H9 (cell line): ENCODE data around the gene MOV10L1. TPM values are rescaled to one million over a fixed set of nuclear protein-coding genes. Genes with fewer than 3 reads are reported as not detected.

Experiments used
- DNase-seq: peaks from one replicate; pipeline ENCODE4 v3.0.0-alpha.2; 2017
- H2AFZ ChIP-seq: one replicate; pipeline ENCODE4 v1.6.1; 2013; ENCODE audit warnings: mild to moderate bottlenecking, low read length, control low read depth, moderate library complexity
- H2AK5ac ChIP-seq: 2 replicates; pipeline ENCODE4 v1.6.1; 2013; ENCODE audit warnings: low read length, control low read depth, mixed read lengths; ENCODE audit not compliant: insufficient read length
- H2BK120ac ChIP-seq: one replicate; pipeline ENCODE4 v1.6.1; 2013; ENCODE audit warnings: low read depth, mild to moderate bottlenecking, low read length, control low read depth, inconsistent platforms; ENCODE audit not compliant: poor library complexity, severe bottlenecking
- H2BK12ac ChIP-seq: 2 replicates; pipeline ENCODE4 v1.6.1; 2013; ENCODE audit warnings: low read length, control low read depth, mixed read lengths, low read depth; ENCODE audit not compliant: insufficient read length
- H2BK15ac ChIP-seq: 2 replicates; pipeline ENCODE4 v1.6.1; 2013; ENCODE audit warnings: low read depth, low read length, control low read depth
- H2BK20ac ChIP-seq: one replicate; pipeline ENCODE4 v1.6.1; 2013; ENCODE audit warnings: low read depth, mild to moderate bottlenecking, low read length, control low read depth, inconsistent platforms; ENCODE audit not compliant: poor library complexity, severe bottlenecking
- H2BK5ac ChIP-seq: 2 replicates; pipeline ENCODE4 v1.6.1; 2013; ENCODE audit warnings: low read length, control low read depth, mixed read lengths; ENCODE audit not compliant: insufficient read length
- H3K14ac ChIP-seq: 2 replicates; pipeline ENCODE4 v1.6.1; 2013; ENCODE audit warnings: low read length, control low read depth; ENCODE audit not compliant: insufficient read depth
- H3K18ac ChIP-seq: 2 replicates; pipeline ENCODE4 v1.6.1; 2013; ENCODE audit warnings: low read depth, mild to moderate bottlenecking, mixed read lengths, low read length, control low read depth; ENCODE audit not compliant: insufficient read length
- H3K23ac ChIP-seq: 2 replicates; pipeline ENCODE4 v1.6.1; 2013; ENCODE audit warnings: low read length, control low read depth, mixed read lengths, low read depth; ENCODE audit not compliant: insufficient read length
- H3K23me2 ChIP-seq: 2 replicates; pipeline ENCODE4 v1.6.1; 2013; ENCODE audit warnings: low read depth, mild to moderate bottlenecking, mixed read lengths, low read length, control low read depth; ENCODE audit not compliant: insufficient read length, poor library complexity, severe bottlenecking
- H3K27ac ChIP-seq: 2 replicates; pipeline ENCODE4 v1.5.1; 2013; ENCODE audit warnings: low read length, control low read depth, mixed read lengths, low read depth; ENCODE audit not compliant: insufficient read length
- H3K27me3 ChIP-seq: 2 replicates; pipeline ENCODE4 v1.6.1; 2013; ENCODE audit warnings: low read length, control low read depth, inconsistent platforms; ENCODE audit not compliant: insufficient read depth
- H3K4ac ChIP-seq: 2 replicates; pipeline ENCODE4 v1.6.1; 2013; ENCODE audit warnings: low read depth, mild to moderate bottlenecking, control low read depth, inconsistent platforms, low read length, moderate library complexity
- H3K4me1 ChIP-seq: 2 replicates; pipeline ENCODE4 v1.6.1; 2013; ENCODE audit warnings: low read length, control low read depth, inconsistent platforms; ENCODE audit not compliant: insufficient read depth
- H3K4me2 ChIP-seq: 2 replicates; pipeline ENCODE4 v1.6.1; 2013; ENCODE audit warnings: low read length, control low read depth, mixed read lengths; ENCODE audit not compliant: insufficient read length, insufficient read depth
- H3K56ac ChIP-seq: 2 replicates; pipeline ENCODE4 v1.6.1; 2013; ENCODE audit warnings: low read depth, mild to moderate bottlenecking, mixed read lengths, low read length, control low read depth; ENCODE audit not compliant: insufficient read length
- H3K79me1 ChIP-seq: 2 replicates; pipeline ENCODE4 v1.6.1; 2013; ENCODE audit warnings: low read depth, mild to moderate bottlenecking, moderate library complexity, low read length, control low read depth, inconsistent platforms; ENCODE audit not compliant: insufficient read depth, poor library complexity, severe bottlenecking
- H3K79me2 ChIP-seq: 2 replicates; pipeline ENCODE4 v1.6.1; 2013; ENCODE audit warnings: low read length, control low read depth, inconsistent platforms; ENCODE audit not compliant: insufficient read depth
- H3K9ac ChIP-seq: 2 replicates; pipeline ENCODE4 v1.6.1; 2013; ENCODE audit warnings: low read length, control low read depth, mixed read lengths; ENCODE audit not compliant: insufficient read length; ENCODE audit errors: extremely low read depth
- H3K9me3 ChIP-seq: one replicate; pipeline ENCODE4 v1.6.1; 2013; ENCODE audit warnings: low read depth, low read length, inconsistent platforms; ENCODE audit not compliant: control insufficient read depth
- H3T11ph ChIP-seq: one replicate; pipeline ENCODE4 v1.6.1; 2013; ENCODE audit warnings: mild to moderate bottlenecking, low read length, control low read depth, inconsistent platforms
- H4K20me1 ChIP-seq: one replicate; pipeline ENCODE4 v1.6.1; 2013; ENCODE audit not compliant: control insufficient read depth, insufficient read length, insufficient read depth
- H4K5ac ChIP-seq: 2 replicates; pipeline ENCODE4 v1.6.1; 2013; ENCODE audit warnings: low read depth, mild to moderate bottlenecking, mixed read lengths, low read length, control low read depth; ENCODE audit not compliant: insufficient read length
- H4K8ac ChIP-seq: replicated peaks from 2 replicates; pipeline ENCODE4 v1.6.1; 2013; ENCODE audit warnings: low read length, control low read depth, mixed read lengths, low read depth; ENCODE audit not compliant: insufficient read length
- H4K91ac ChIP-seq: 2 replicates; pipeline ENCODE4 v1.6.1; 2013; ENCODE audit warnings: low read depth, mild to moderate bottlenecking, moderate library complexity, mixed read lengths, low read length, control low read depth; ENCODE audit not compliant: insufficient read length
- H3K27ac Mint-ChIP-seq, 3 experiments: 2 replicates in 2 of 3; 3 replicates in 1 of 3; pipeline ENCODE4 v1.8.0; 2020 to 2021; ENCODE audit warnings: mixed read lengths in 3 of 3, mild to moderate bottlenecking in 1 of 3, moderate library complexity in 1 of 3
- H3K27me3 Mint-ChIP-seq: 2 replicates; pipeline ENCODE4 v1.8.0; 2021; ENCODE audit warnings: low read depth, mild to moderate bottlenecking, moderate library complexity, mixed read lengths
- H3K36me3 Mint-ChIP-seq, 3 experiments: 2 replicates in 2 of 3; 3 replicates in 1 of 3; pipeline ENCODE4 v1.8.0; 2020 to 2021; ENCODE audit warnings: low read depth in 3 of 3, mixed read lengths in 3 of 3; ENCODE audit not compliant: insufficient read depth in 1 of 3
- H3K4me1 Mint-ChIP-seq, 2 experiments: 2 replicates each; pipeline ENCODE4 v1.8.0; 2020; ENCODE audit warnings: mixed read lengths in 2 of 2
- H3K4me3 Mint-ChIP-seq, 2 experiments: 2 replicates in 1 of 2; 3 replicates in 1 of 2; pipeline ENCODE4 v1.8.0; 2020 to 2021; ENCODE audit warnings: mild to moderate bottlenecking in 2 of 2, mixed read lengths in 2 of 2, moderate library complexity in 1 of 2
- H3K9me3 Mint-ChIP-seq, 2 experiments: 2 replicates in 1 of 2; 3 replicates in 1 of 2; pipeline ENCODE4 v1.8.0; 2020; ENCODE audit warnings: mild to moderate bottlenecking in 2 of 2, mixed read lengths in 2 of 2, moderate library complexity in 1 of 2
- CTCF ChIP-seq: fragments of 200-600 bp; sonication (generic); conservative IDR thresholded peaks from 3 replicates; pipeline ENCODE4 v1.8.0; 2021; ENCODE audit warnings: antibody characterized with exemption, mild to moderate bottlenecking
- WGBS: extraction: QIAGEN DNeasy Blood & Tissue Kit; methylation state at CpG from one replicate; pipeline ENCODE4 v1.1.7; 2013; ENCODE audit warnings: missing lambda C conversion rate, low lambda C conversion rate, mixed read lengths; ENCODE audit not compliant: insufficient read length; ENCODE audit errors: extremely low coverage; 5-methylcytosine and 5-hydroxymethylcytosine counted together
- total RNA-seq: library from RNA; stranded (reverse); gene quantifications from 2 replicates; pipeline ENCODE4 v1.2.1, GENCODE V29; 2021

MOV10L1 gene
- total RNA-seq, 1 experiment from 2014 or later, result not detected

DNA sequence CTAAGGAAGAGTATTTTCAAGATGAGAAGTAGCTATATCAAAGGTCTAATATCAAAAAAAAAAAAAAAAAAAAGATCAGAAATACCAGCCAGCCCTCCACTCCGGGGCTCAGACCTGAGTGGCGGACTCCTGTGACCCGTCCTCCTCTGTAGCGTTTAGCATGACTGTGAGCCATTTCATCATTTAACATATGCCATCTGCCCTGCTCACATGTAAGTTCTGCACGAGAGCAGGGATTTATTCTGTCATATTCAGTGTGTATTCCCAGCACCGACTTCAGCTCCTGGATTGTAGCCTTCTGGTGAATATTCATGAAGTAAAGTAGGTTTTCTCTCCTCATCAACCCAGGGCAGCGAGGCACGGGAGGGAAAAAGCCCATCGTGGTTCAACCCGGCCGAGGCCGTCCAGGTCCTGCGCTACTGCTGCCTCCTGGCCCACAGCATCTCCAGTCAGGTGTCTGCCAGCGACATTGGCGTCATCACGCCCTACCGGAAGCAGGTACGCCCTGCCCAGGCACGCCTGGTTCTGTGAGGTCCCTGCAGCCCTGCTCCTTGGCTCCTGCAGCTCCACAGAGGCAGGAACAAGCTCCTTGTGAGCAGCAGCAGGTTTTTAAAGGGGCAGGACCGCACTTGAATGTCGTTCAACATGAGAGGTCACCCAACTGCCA lies 68.0 kb downstream of the MOV10L1 start:
- TF ChIP-seq CTCF, result no peak
- H4K20me1 ChIP-seq, result peaks cover 2% of the 10 kb centered on the region
- no peak overlapping the region for H3K27ac ChIP-seq
- H3K23me2 ChIP-seq, result no peaks in the 10 kb centered on the region
- H3K4ac ChIP-seq, result no peak overlapping the region
- no peaks in the 10 kb centered on the region for H3K79me2 ChIP-seq
- no peak overlapping the region for H3K56ac ChIP-seq
- no peaks in the 10 kb centered on the region for H3K79me1 ChIP-seq
- H3K4me3 Mint-ChIP-seq, result no peak overlapping the region
- H3K4me1 ChIP-seq, result no peaks in the 10 kb centered on the region
- no peak overlapping the region for H2AFZ ChIP-seq
- H4K5ac ChIP-seq, result no peak overlapping the region
- no peak overlapping the region for H3K4me2 ChIP-seq
- WGBS, result no CpG with 5 or more reads among the region's 21 CpGs
- no peak overlapping the region for H2BK5ac ChIP-seq
- H2BK20ac ChIP-seq, result no peak overlapping the region
- H3K4me1 Mint-ChIP-seq, result peaks cover 7 to 9% of the 10 kb centered on the region in 2 experiments
- no peak overlapping the region for H3K18ac ChIP-seq
- no peaks in the 10 kb centered on the region for H3K27me3 ChIP-seq
- H3T11ph ChIP-seq, result no peak overlapping the region
- H3K23ac ChIP-seq, result no peak overlapping the region
- no peak overlapping the region for H2BK12ac ChIP-seq
- no peak overlapping the region for H2AK5ac ChIP-seq
- no peak overlapping the region for H4K91ac ChIP-seq
- no peaks in the 10 kb centered on the region for H3K9me3 ChIP-seq
- no peak overlapping the region for H4K8ac ChIP-seq
- H3K9me3 Mint-ChIP-seq, result no peaks in the 10 kb centered on the region
- peak; percentile 31 for DNase-seq
- no peak overlapping the region for H2BK15ac ChIP-seq
- no peak overlapping the region for H2BK120ac ChIP-seq
- H3K36me3 Mint-ChIP-seq, result no peaks in the 10 kb centered on the region
- no peak overlapping the region for H3K27ac Mint-ChIP-seq
- H3K14ac ChIP-seq, result no peak overlapping the region
- H3K27me3 Mint-ChIP-seq, result peaks cover 27% of the 10 kb centered on the region
- no peak overlapping the region for H3K9ac ChIP-seq
